Upper lobe of left lung (tissue), 6 donors: ENCODE measurements around the gene C19orf85. TPM values are rescaled to one million over a fixed set of nuclear protein-coding genes. Genes with fewer than 3 reads are reported as not detected.
A peak's percentile ranks its signal among the peaks of the same experiment; 100 is the strongest.

Experiments used
- ATAC-seq, 2 donors: fragments of 200-7000 bp; cut with Tn5 transposase; one replicate each; pipeline ENCODE4 v1.9.1; 2022; ENCODE audit warnings: mild to moderate bottlenecking in 2 of 2, moderate library complexity in 2 of 2; ENCODE audit not compliant: low FRiP score in 2 of 2
- DNase-seq, 2 donors: peaks; one replicate each; pipeline ENCODE4 v3.0.0-alpha.2; 2019 to 2020
- H3K27ac ChIP-seq, 4 donors: fragments of 200-600 bp; sonication (generic); one replicate each; pipeline ENCODE4 v1.5.1; 2016 to 2019
- H3K27me3 ChIP-seq, 4 donors: fragments of 200-600 bp; sonication (generic); one replicate each; pipeline ENCODE4 v1.5.1; 2017 to 2019
- H3K36me3 ChIP-seq, 4 donors: fragments of 200-600 bp; sonication (generic); one replicate each; pipeline ENCODE4 v1.5.1; 2016 to 2019
- H3K4me1 ChIP-seq, 4 donors: fragments of 200-600 bp; sonication (generic); one replicate each; pipeline ENCODE4 v1.5.1; 2018 to 2019
- H3K4me3 ChIP-seq, 4 donors: fragments of 200-600 bp; sonication (generic); one replicate each; pipeline ENCODE4 v1.5.1; 2017 to 2019; ENCODE audit warnings: mild to moderate bottlenecking in 2 of 4, moderate library complexity in 1 of 4
- H3K9me3 ChIP-seq, 4 donors: fragments of 200-600 bp; sonication (generic); one replicate each; pipeline ENCODE4 v1.5.1; 2018 to 2019
- CTCF ChIP-seq, 6 experiments: fragments of 450-650 bp in 4 of 6; fragments of 200-600 bp in 2 of 6; sonication (generic) in 2 of 6; IDR thresholded peaks; one replicate each; pipeline ENCODE4 v1.5.1; 2016 to 2019; ENCODE audit warnings: antibody characterized with exemption in 6 of 6
- EP300 ChIP-seq, 4 donors: sonication (generic); formaldehyde crosslinking; IDR thresholded peaks; one replicate each; pipeline ENCODE4 v1.5.1; 2017; ENCODE audit warnings: antibody characterized with exemption in 4 of 4, control low read depth in 2 of 4
- POLR2A ChIP-seq, 4 donors: fragments of 450-650 bp; IDR thresholded peaks; one replicate each; pipeline ENCODE4 v1.5.1; 2016 to 2017; ENCODE audit warnings: antibody characterized with exemption in 4 of 4, mild to moderate bottlenecking in 2 of 4
- POLR2AphosphoS5 ChIP-seq, 2 donors: sonication (generic); formaldehyde crosslinking; IDR thresholded peaks; one replicate each; pipeline ENCODE4 v1.5.1; 2017; ENCODE audit warnings: antibody characterized with exemption in 2 of 2
- WGBS, 2 donors: methylation state at CpG; one replicate each; pipeline ENCODE4 v1.1.5; 2017 to 2018; 5-methylcytosine and 5-hydroxymethylcytosine counted together
- total RNA-seq, 6 donors: library from RNA; depleted of rRNA in 4 of 6; stranded (reverse); fragments of >200 nt in 4 of 6; gene quantifications; one replicate each; pipeline versions ENCODE4 v1.1.0 to v1.2.1, GENCODE V29; 2016 to 2021
- donor health status: DM: no; HTN: no; CAD: no; lungs with moderate emphysema.
- donor health status: DM: no; HTN: yes; CAD: no; lungs with severe emphysema.

C19orf85 gene
- total RNA-seq, 6 donors from 2014 or later = not detected

GRCh38 chr19:55463583-55464031 is 944 bp downstream of the C19orf85 start:
- H3K36me3 ChIP-seq = no peaks in the 10 kb centered on the region
- DNase-seq (no peak), ATAC-seq (no peak)
- H3K27me3 ChIP-seq = no peaks in the 10 kb centered on the region
- 78 to 82% methylated on average over 8 to 12 of the region's 15 CpGs for WGBS, 2 donors
- H3K9me3 ChIP-seq = no peaks in the 10 kb centered on the region
- no peak overlapping the region for H3K4me3 ChIP-seq
- H3K4me1 ChIP-seq = peaks cover 30 to 35% (median 33%) of the 10 kb centered on the region in 4 donors
- TF ChIP-seq EP300 (IDR thresholded peaks at IDR 0.05) = no peak
- TF ChIP-seq POLR2A (IDR thresholded peaks at IDR 0.05) = no peak
- no peak for TF ChIP-seq POLR2AphosphoS5 (IDR thresholded peaks at IDR 0.05)
- H3K27ac ChIP-seq = no peak overlapping the region

- no peak for ATAC-seq
- H3K4me1 ChIP-seq = peaks cover 26 to 30% (median 28%) of the 10 kb centered on the region in 4 donors
- no peak for TF ChIP-seq POLR2A (IDR thresholded peaks at IDR 0.05)
- no peak for DNase-seq
- H3K27ac ChIP-seq = no peak overlapping the region
- H3K4me3 ChIP-seq = no peak overlapping the region
- no peaks in the 10 kb centered on the region for H3K27me3 ChIP-seq
- 81 to 90% methylated on average over 11 of the region's 11 CpGs for WGBS, 2 donors
- no peaks in the 10 kb centered on the region for H3K36me3 ChIP-seq
- no peaks in the 10 kb centered on the region for H3K9me3 ChIP-seq
These were observed 1.8 kb downstream of the C19orf85 start for GRCh38 chr19:55462722-55463121.

- H3K36me3 ChIP-seq = no peaks in the 10 kb centered on the region
These were observed 2.5 kb downstream of the C19orf85 start for GRCh38 chr19:55461974-55462626.

GRCh38 chr19:55461259-55461973 is 3.1 kb downstream of the C19orf85 start, which contains the start of gene ISOC2:
TSS of gene ISOC2 (minus strand) at chr19:55461642. CDS start at chr19:55456486, 5,156 bp downstream.
- Histone ChIP-seq H3K27ac (peak within 1 kb of the TSS; percentile 82 to 91 (median 88)), H3K9me3 (no peaks in the 10 kb centered on the region), H3K4me3 (peak within 1 kb of the TSS; percentile 78 to 100 (median 84)), H3K27me3 (no peaks in the 10 kb centered on the region), H3K4me1 (peaks cover 22 to 27% (median 24%) of the 10 kb centered on the region in 4 donors), H3K36me3 (peaks cover 0 to under 1% (median 0%) of the 10 kb centered on the region in 4 donors)
- 0 to 1% methylated on average over 6 to 41 of the region's 54 CpGs for WGBS, 2 donors
- TF ChIP-seq POLR2A (IDR thresholded peaks at IDR 0.05) = peak in 3 of 4 donors; percentile 42 to 53 (median 50)
- TF ChIP-seq CTCF (IDR thresholded peaks at IDR 0.05) = peak in 2 of 6 experiments; percentile 13 to 20
- no peak for TF ChIP-seq EP300 (IDR thresholded peaks at IDR 0.05)
- TF ChIP-seq POLR2AphosphoS5 (IDR thresholded peaks at IDR 0.05) = peak; percentile 36 to 74
- DNase-seq = peak; percentile 100
- peak; percentile 96 to 99 for ATAC-seq

More at GRCh38 chr19:55461974-55462626, 2.5 kb downstream of the C19orf85 start:
- peak overlapping the region; percentile 70 to 87 (median 79) for H3K4me3 ChIP-seq
- TF ChIP-seq POLR2A (IDR thresholded peaks at IDR 0.05) (peak in 1 of 4 donors; percentile 71), EP300 (IDR thresholded peaks at IDR 0.05) (no peak), POLR2AphosphoS5 (IDR thresholded peaks at IDR 0.05) (peak; percentile 2 to 68), CTCF (IDR thresholded peaks at IDR 0.05) (no peak)
- no peaks in the 10 kb centered on the region for H3K27me3 ChIP-seq
- no peaks in the 10 kb centered on the region for H3K9me3 ChIP-seq
- peak overlapping the region; percentile 58 to 91 (median 88) for H3K27ac ChIP-seq
- WGBS, 2 donors = 12 to 13% methylated on average over 21 to 25 of the region's 27 CpGs
- H3K4me1 ChIP-seq = peaks cover 22 to 27% (median 24%) of the 10 kb centered on the region in 4 donors
- DNase-seq (no peak), ATAC-seq (no peak)

GRCh38 chr19:55460670-55461258 is 3.8 kb downstream of the C19orf85 start:
- peak; percentile 61 to 85 for ATAC-seq
- no peaks in the 10 kb centered on the region for H3K9me3 ChIP-seq
- peak overlapping the region; percentile 78 to 100 (median 84) for H3K4me3 ChIP-seq
- H3K27me3 ChIP-seq = no peaks in the 10 kb centered on the region
- DNase-seq = peak; percentile 80 to 93
- H3K36me3 ChIP-seq = peaks cover 0 to 7% (median 0%) of the 10 kb centered on the region in 4 donors
- WGBS, 2 donors = 15 to 25% methylated on average over 22 to 24 of the region's 24 CpGs
- H3K27ac ChIP-seq = peak overlapping the region; percentile 82 to 91 (median 88)
- peaks cover 22 to 27% (median 24%) of the 10 kb centered on the region in 4 donors for H3K4me1 ChIP-seq
- TF ChIP-seq EP300 (IDR thresholded peaks at IDR 0.05) (no peak), CTCF (IDR thresholded peaks at IDR 0.05) (no peak), POLR2A (IDR thresholded peaks at IDR 0.05) (no peak), POLR2AphosphoS5 (IDR thresholded peaks at IDR 0.05) (peak in 1 of 2 donors; percentile 4)
